Lower leg skin (tissue), 4 donors: ENCODE measurements around the gene ARHGEF11. TPM values are rescaled to one million over a fixed set of nuclear protein-coding genes. Genes with fewer than 3 reads are reported as not detected.

Source experiments
- DNase-seq, 2 donors: peaks; one replicate each; pipeline ENCODE4 v3.0.0-alpha.2; 2019; ENCODE audit warnings: low spot score in 2 of 2
- H3K4me3 ChIP-seq: fragments of 200-600 bp; sonication (generic); 2 replicates; pipeline ENCODE4 v1.5.1; 2017; ENCODE audit warnings: mild to moderate bottlenecking, low read depth; ENCODE audit not compliant: poor library complexity, severe bottlenecking
- CTCF ChIP-seq, 3 donors: fragments of 450-650 bp; IDR thresholded peaks; one replicate each; pipeline ENCODE4 v1.5.1; 2016; ENCODE audit warnings: antibody characterized with exemption in 3 of 3, mild to moderate bottlenecking in 3 of 3, moderate library complexity in 2 of 3
- POLR2A ChIP-seq, 2 donors: fragments of 450-650 bp; IDR thresholded peaks; one replicate each; pipeline ENCODE4 v1.6.1; 2016 to 2017; ENCODE audit warnings: antibody characterized with exemption in 2 of 2, mild to moderate bottlenecking in 1 of 2, moderate library complexity in 1 of 2
- WGBS, 2 donors: methylation state at CpG; one replicate each; pipeline ENCODE4 v1.1.5; 2018; 5-methylcytosine and 5-hydroxymethylcytosine counted together
- intact Hi-C: fragments of 100-400 bp; cut with DNase I; formaldehyde crosslinking; loops from one replicate; pipeline ENCODE4 v1.15.0; 2023; ENCODE audit warnings: low total_unique reads
- total RNA-seq, 4 donors: library from RNA; depleted of rRNA; stranded (reverse); fragments of >200 nt; gene quantifications; one replicate each; pipeline ENCODE4 v1.1.0, GENCODE V29; 2016

Gene ARHGEF11
- total RNA-seq, 4 donors from 2014 or later = 16.3 to 30.9 (median 27.3) TPM

- DNase-seq = no peak
These were observed 103.4 kb downstream of the ARHGEF11 start for GRCh38 chr1:156942176-156942575.

DNA sequence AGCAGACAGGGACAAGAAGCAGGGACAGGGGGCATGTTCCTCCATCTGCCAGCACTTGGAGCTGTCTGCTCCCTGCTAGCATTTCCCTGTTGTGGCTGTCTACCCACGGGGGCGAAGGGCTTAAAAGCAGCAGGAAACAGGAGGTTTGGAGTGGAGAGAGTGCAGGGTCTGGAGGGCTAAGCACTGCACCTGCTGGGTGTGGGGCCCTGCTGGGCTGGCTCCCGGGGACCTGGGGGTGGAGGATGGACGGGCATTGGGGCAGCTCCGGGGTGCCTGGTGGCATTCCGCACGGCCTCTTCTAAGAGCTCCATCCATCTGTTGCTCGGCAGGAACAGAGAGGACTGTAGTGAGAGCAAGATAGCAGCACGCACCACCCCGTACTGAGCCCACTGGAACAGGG, 103.9 kb downstream of the ARHGEF11 start:
- TF ChIP-seq CTCF (IDR thresholded peaks at IDR 0.05) = no peak
- no peak for TF ChIP-seq POLR2A (IDR thresholded peaks at IDR 0.05)
- intact Hi-C loops = no loop called here
- DNase-seq = no peak
- H3K4me3 ChIP-seq = no peak overlapping the region
- WGBS, 2 donors = 93 to 94% methylated on average over 10 of the region's 10 CpGs

More at GRCh38 chr1:156942176-156942575, 103.4 kb downstream of the ARHGEF11 start:
- H3K4me3 ChIP-seq = no peak overlapping the region
- intact Hi-C loops = no loop called here
- no peak for TF ChIP-seq POLR2A (IDR thresholded peaks at IDR 0.05)
- TF ChIP-seq CTCF (IDR thresholded peaks at IDR 0.05) = no peak
- WGBS, 2 donors = 78 to 85% methylated on average over 3 of the region's 3 CpGs

DNA sequence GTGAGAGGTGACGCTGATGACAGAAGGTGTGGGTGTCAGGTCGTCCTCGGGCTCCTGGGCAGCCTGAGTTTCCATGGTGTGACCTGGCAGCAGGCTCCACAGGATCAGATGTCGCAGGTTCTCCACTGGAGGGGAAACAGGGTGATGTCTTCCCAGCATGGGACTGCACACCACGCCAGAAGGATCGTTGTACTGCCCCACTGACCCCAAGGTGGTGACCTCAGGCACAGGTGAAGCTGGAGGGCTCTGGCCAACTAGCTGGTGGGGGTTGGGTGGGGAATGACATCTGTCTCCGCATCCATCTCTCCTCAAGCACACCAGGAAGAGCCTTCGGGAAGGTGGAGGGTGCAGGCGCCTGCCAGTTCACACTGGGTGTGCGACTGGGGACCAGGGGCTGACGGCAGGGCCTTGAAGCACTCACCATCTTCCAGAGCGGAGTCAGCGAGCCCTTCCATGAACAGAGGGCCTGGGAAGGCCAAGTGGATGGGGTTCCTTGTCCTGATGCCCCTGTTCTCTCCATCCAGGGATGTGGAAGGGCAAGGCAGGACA, 105.7 kb downstream of the ARHGEF11 start:
- H3K4me3 ChIP-seq = no peak overlapping the region
- no peak for TF ChIP-seq POLR2A (IDR thresholded peaks at IDR 0.05)
- TF ChIP-seq CTCF (IDR thresholded peaks at IDR 0.05) = no peak
- 92 to 93% methylated on average over 12 to 13 of the region's 13 CpGs for WGBS, 2 donors
- DNase-seq = no peak
- intact Hi-C loops = no loop called here

DNA sequence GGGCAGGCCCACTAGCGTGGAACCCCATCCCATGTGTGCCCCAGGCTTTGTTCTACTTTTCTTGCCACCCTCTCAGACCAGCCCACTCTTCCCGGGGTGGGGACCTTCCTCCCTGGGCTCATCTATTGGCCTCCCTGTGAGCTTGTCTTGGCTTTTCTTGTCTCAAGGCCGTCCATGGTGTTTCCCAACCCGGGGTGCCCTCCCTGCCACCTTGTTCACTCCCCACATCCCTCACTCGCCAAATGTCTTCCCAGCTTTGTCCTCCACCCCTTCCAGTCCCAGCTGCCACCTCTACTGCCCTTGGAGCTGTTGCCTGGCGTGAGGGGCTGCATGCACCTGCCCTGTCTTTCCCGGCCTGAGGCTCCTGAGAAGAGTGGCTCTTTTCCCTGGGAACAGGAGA, 106.7 kb downstream of the ARHGEF11 start:
- intact Hi-C loops = no loop called here
- TF ChIP-seq POLR2A (IDR thresholded peaks at IDR 0.05) (no peak), CTCF (IDR thresholded peaks at IDR 0.05) (no peak)
- no peak overlapping the region for H3K4me3 ChIP-seq
- DNase-seq = no peak
- WGBS, 2 donors = 83 to 85% methylated on average over 7 of the region's 7 CpGs

- intact Hi-C loops = no loop called here
These were observed 107.7 kb downstream of the ARHGEF11 start for GRCh38 chr1:156937883-156938282.

More at GRCh38 chr1:156937883-156938282, 107.7 kb downstream of the ARHGEF11 start:
- WGBS, 2 donors = 86% methylated on average over 6 to 7 of the region's 8 CpGs
- no peak overlapping the region for H3K4me3 ChIP-seq
- no peak for DNase-seq
- TF ChIP-seq CTCF (IDR thresholded peaks at IDR 0.05) (no peak), POLR2A (IDR thresholded peaks at IDR 0.05) (no peak)
